ENCODE data around the gene COL5A1.

- TF ChIP-seq CTCF (IDR thresholded peaks at IDR 0.05; ENCODE audit: low read depth, low read length) (no peak), EZH2phosphoT487 (IDR thresholded peaks at IDR 0.05; ENCODE audit: low read depth) (no peak)
Observed at GRCh38 chr9:134662143-134662876, 20.7 kb downstream of the COL5A1 start.
